ENCODE data around the gene SKI. TPM values are rescaled to one million over a fixed set of nuclear protein-coding genes. Genes with fewer than 3 reads are reported as not detected.
A peak's percentile ranks its signal among the peaks of the same experiment; 100 is the strongest.

The SKI gene
- total RNA-seq, 2 experiments from 2014 or later = 4.7 to 11.7 TPM

- CTCF ChIA-PET (ENCODE audit: unreplicated experiment) = interaction anchor here (0.8 kb wide), 1 partner anchor 120 kb away, joined by 4 read pairs; the partner anchor contains the start of gene FAAP20
- BruUV-seq (replicated peaks) = no TSS peak
- H3K79me2 ChIP-seq (ENCODE audit: insufficient read depth, low read depth, low read length) = no peaks in the 10 kb centered on the region
- TF ChIP-seq EZH2phosphoT487 (IDR thresholded peaks at IDR 0.05; ENCODE audit: borderline replicate concordance, low read depth, low read length) (no peak), CTCF (conservative IDR thresholded peaks at IDR 0.05; ENCODE audit: low read length) (peak; percentile 69)
- no peak overlapping the region for H3K4me3 ChIP-seq (ENCODE audit: low read depth, low read length, poor library complexity, severe bottlenecking)
- H3K4me2 ChIP-seq (ENCODE audit: low read length) = peak overlapping the region; percentile 34; the same call in 1 of the 2 replicates
- no peak overlapping the region for H3K27ac ChIP-seq (ENCODE audit: low read depth, low read length, poor library complexity, severe bottlenecking)
- H4K20me1 ChIP-seq (ENCODE audit: insufficient read depth, low read length) = no peaks in the 10 kb centered on the region
- peaks cover 3% of the 10 kb centered on the region for H3K4me1 ChIP-seq (ENCODE audit: insufficient read depth, low read length, poor library complexity, severe bottlenecking)
- no peaks in the 10 kb centered on the region for H3K9me3 ChIP-seq (ENCODE audit: low read length)
- POLR2A ChIA-PET = interaction anchor here (0.8 kb wide), 1 partner anchor 55 kb away, joined by 3 read pairs; no protein-coding TSS in a partner anchor
- H3K9me2 ChIP-seq (ENCODE audit: insufficient read depth, low read length) = no peaks in the 10 kb centered on the region
- no peaks in the 10 kb centered on the region for H3K36me3 ChIP-seq (ENCODE audit: insufficient read depth, low read length)
- intact Hi-C loops (cut with micrococcal nuclease; ENCODE audit: unreplicated experiment) = no loop called here
- peak; percentile 28 for DNase-seq (ENCODE audit: low spot score)
- no peak overlapping the region for H2AFZ ChIP-seq (ENCODE audit: low read length)
Observed at GRCh38 chr1:2314803-2315673, 86.9 kb downstream of the SKI start.

GRCh38 chr1:2315674-2316450, 87.7 kb downstream of the SKI start:
- no TSS peak for BruUV-seq (replicated peaks)
- Histone ChIP-seq H3K9me3 (ENCODE audit: low read length) (no peaks in the 10 kb centered on the region), H3K79me2 (ENCODE audit: insufficient read depth, low read depth, low read length) (no peaks in the 10 kb centered on the region), H3K4me1 (ENCODE audit: insufficient read depth, low read length, poor library complexity, severe bottlenecking) (peaks cover 3% of the 10 kb centered on the region), H3K4me2 (ENCODE audit: low read length) (no peak overlapping the region; the same call in 1 of the 2 replicates), H3K4me3 (ENCODE audit: low read depth, low read length, poor library complexity, severe bottlenecking) (no peak overlapping the region), H3K36me3 (ENCODE audit: insufficient read depth, low read length) (no peaks in the 10 kb centered on the region), H4K20me1 (ENCODE audit: insufficient read depth, low read length) (no peaks in the 10 kb centered on the region), H3K9me2 (ENCODE audit: insufficient read depth, low read length) (no peaks in the 10 kb centered on the region), H2AFZ (ENCODE audit: low read length) (no peak overlapping the region), H3K27ac (ENCODE audit: low read depth, low read length, poor library complexity, severe bottlenecking) (no peak overlapping the region)
- no peak for DNase-seq (ENCODE audit: low spot score)
- ChIA-PET POLR2A (interaction anchor here (0.8 kb wide), 1 partner anchor 56 kb away, joined by 3 read pairs; no protein-coding TSS in a partner anchor), CTCF (ENCODE audit: unreplicated experiment) (interaction anchor here (0.8 kb wide), 1 partner anchor 121 kb away, joined by 4 read pairs; the partner anchor contains the start of gene FAAP20)
- intact Hi-C loops (cut with micrococcal nuclease; ENCODE audit: unreplicated experiment) = no loop called here
- no peak for TF ChIP-seq CTCF (conservative IDR thresholded peaks at IDR 0.05; ENCODE audit: low read length)
- no peak for TF ChIP-seq EZH2phosphoT487 (IDR thresholded peaks at IDR 0.05; ENCODE audit: borderline replicate concordance, low read depth, low read length)

Measured in OCI-LY7 (cell line).